ENCODE measurements around the gene MGMT. TPM values are rescaled to one million over a fixed set of nuclear protein-coding genes. Genes with fewer than 3 reads are reported as not detected.

Gene MGMT
- total and polyA plus RNA-seq, 2 of the 4 experiments (the other 2 are of a cell fraction) = 11.5 to 17.8 TPM

DNA sequence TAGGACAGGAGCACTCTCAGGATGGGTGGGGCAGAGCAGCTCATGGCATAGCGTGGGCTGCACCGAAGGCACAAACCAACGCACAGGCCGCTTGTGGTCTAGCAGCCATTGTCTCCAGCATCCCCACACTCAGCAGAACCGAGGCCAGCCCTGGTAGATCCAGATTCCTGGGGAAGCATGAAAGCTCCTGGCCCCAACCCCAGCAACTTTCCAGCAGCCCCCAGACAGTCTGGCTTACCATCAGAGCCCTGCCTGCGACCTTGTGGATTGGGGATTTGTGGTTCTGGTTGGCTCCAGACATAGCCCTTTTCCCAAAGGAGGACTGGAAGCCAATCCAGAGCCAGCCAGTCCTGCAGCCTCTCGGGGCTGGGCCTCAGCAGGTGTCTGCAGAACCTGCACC is 33.8 kb upstream of the MGMT start:
- H3K4ac ChIP-seq (ENCODE audit: low read depth, low read length) = no peak overlapping the region
- no peaks in the 10 kb centered on the region; the same call in 1 of the 2 replicates for H3K27me3 ChIP-seq (ENCODE audit: control insufficient read depth, insufficient read depth, low read length)
- no peak for TF ChIP-seq MAFK (IDR thresholded peaks at IDR 0.05; ENCODE audit: low read depth, low read length)
- no peak for TF ChIP-seq NFE2L2 (IDR thresholded peaks at IDR 0.05; ENCODE audit: low read depth, low read length)
- no peak for TF ChIP-seq CHD1 (IDR thresholded peaks at IDR 0.05; ENCODE audit: low read depth, low read length)
- no peak for TF ChIP-seq RFX5 (IDR thresholded peaks at IDR 0.05; ENCODE audit: low read depth, low read length)
- no peak for TF ChIP-seq MXI1 (IDR thresholded peaks at IDR 0.05; ENCODE audit: borderline replicate concordance, low read depth, low read length)
- TF ChIP-seq BHLHE40 (IDR thresholded peaks at IDR 0.05; ENCODE audit: low read depth, low read length) = no peak
- no peak for TF ChIP-seq SMC3 (IDR thresholded peaks at IDR 0.05; ENCODE audit: low read depth, low read length)
- TF ChIP-seq RCOR1 (IDR thresholded peaks at IDR 0.05; ENCODE audit: insufficient replicate concordance, low read length) = no peak
- no peak for TF ChIP-seq MAZ (IDR thresholded peaks at IDR 0.05; ENCODE audit: borderline replicate concordance, low read depth, low read length)
- no peak for TF ChIP-seq ELK1 (IDR thresholded peaks at IDR 0.05; ENCODE audit: borderline replicate concordance, low read depth, low read length)
- no peak for TF ChIP-seq CEBPB (IDR thresholded peaks at IDR 0.05; ENCODE audit: low read depth, low read length)
- TF ChIP-seq FOS (IDR thresholded peaks at IDR 0.05; ENCODE audit: low read depth, low read length) = no peak
- H3K79me1 ChIP-seq (ENCODE audit: low read depth in 1 of 2, low read length in 2 of 2) = no peaks in the 10 kb centered on the region
- no peak overlapping the region for H4K5ac ChIP-seq (ENCODE audit: low read depth, low read length)
- H3K14ac ChIP-seq (replicated peaks; ENCODE audit: low read depth, low read length) = no peak overlapping the region
- POLR2A ChIA-PET (ENCODE audit: unreplicated experiment) = interaction anchor here (0.5 kb wide), 1 partner anchor 9 kb away, joined by 3 read pairs; no protein-coding TSS in a partner anchor
- no peak overlapping the region for H4K91ac ChIP-seq (ENCODE audit: insufficient read depth, low read depth, low read length)
- ATAC-seq (ENCODE audit: low read depth) (no peak), DNase-seq (no peak)
- H2BK20ac ChIP-seq (ENCODE audit: low read depth, low read length) = no peak overlapping the region
- no peak overlapping the region for H3K4me2 ChIP-seq (ENCODE audit: low read depth, low read length)
- H4K20me1 ChIP-seq (ENCODE audit: insufficient read depth, low read length) = no peaks in the 10 kb centered on the region
- no peak overlapping the region for H2BK120ac ChIP-seq (ENCODE audit: low read depth, low read length)
- no peak overlapping the region for H4K8ac ChIP-seq (ENCODE audit: low read depth in 2 of 2, low read length in 2 of 2)
- no CpG with 5 or more reads among the region's 7 CpGs for WGBS, 2 experiments (ENCODE audit: extremely low coverage in 2 of 2, insufficient read length in 1 of 2)
- no peak overlapping the region for H2AK9ac ChIP-seq (replicated peaks; ENCODE audit: low read depth, low read length, poor library complexity)
- no peaks in the 10 kb centered on the region for H3K36me3 ChIP-seq (ENCODE audit: control insufficient read depth, insufficient read depth, low read length)
- in situ Hi-C loops (cut with MboI; ENCODE audit: low sequenced_read_pairs) (no loop called here), dilution Hi-C loops (cut with HindIII; ENCODE audit: low sequenced_read_pairs, unreplicated experiment) (no loop called here), intact Hi-C loops (cut with micrococcal nuclease) (no loop called here)
- no peak overlapping the region for H2AFZ ChIP-seq (replicated peaks; ENCODE audit: low read length, poor library complexity)
- H3K9ac ChIP-seq (ENCODE audit: low read depth, low read length) = no peak overlapping the region
- no peaks in the 10 kb centered on the region for H3K9me1 ChIP-seq (ENCODE audit: insufficient read depth, low read length)
- no peak overlapping the region for H3K18ac ChIP-seq (ENCODE audit: low read depth, low read length)
- H2BK5ac ChIP-seq (ENCODE audit: low read depth, low read length, poor library complexity, severe bottlenecking) = no peak overlapping the region
- no peak overlapping the region for H2AK5ac ChIP-seq (ENCODE audit: low read depth, low read length)
- no peak overlapping the region for H3K23ac ChIP-seq (ENCODE audit: low read depth, low read length)
- no peak overlapping the region for H3K4me3 ChIP-seq (ENCODE audit: insufficient read depth, low read depth, low read length)
- H2BK15ac ChIP-seq (ENCODE audit: low read depth, low read length) = no peak overlapping the region
- CTCF ChIA-PET = no interaction called here
- H3K27ac ChIP-seq (ENCODE audit: insufficient read depth, low read length) = no peak overlapping the region
- BruUV-seq (replicated peaks) = no TSS peak
- H3K56ac ChIP-seq (ENCODE audit: extremely low read depth, insufficient read depth, low read length) = no peak overlapping the region
- no peaks in the 10 kb centered on the region for H3K4me1 ChIP-seq (ENCODE audit: control insufficient read depth, insufficient read depth, low read length)
- peaks cover 4% of the 10 kb centered on the region; the same call in 1 of the 2 replicates for H3K9me3 ChIP-seq (ENCODE audit: control insufficient read depth, insufficient read depth, low read length)

Data from IMR-90 (cell line).